GM04504 (cell line): ENCODE data around the gene DPCD.
"Not testable (repeated sequence)": the region's sequence is repeated elsewhere in the genome, so short reads cannot be mapped to it uniquely, and the experiment has no call there.

Experiments
- DNase-seq: peaks from one replicate; pipeline ENCODE4 v3.0.0-alpha.2; 2012; ENCODE audit warnings: low read depth

The DPCD gene

GRCh38 chr10:101585841-101586240 is 2.3 kb upstream of the DPCD start:
- DNase-seq = no peak

DNA sequence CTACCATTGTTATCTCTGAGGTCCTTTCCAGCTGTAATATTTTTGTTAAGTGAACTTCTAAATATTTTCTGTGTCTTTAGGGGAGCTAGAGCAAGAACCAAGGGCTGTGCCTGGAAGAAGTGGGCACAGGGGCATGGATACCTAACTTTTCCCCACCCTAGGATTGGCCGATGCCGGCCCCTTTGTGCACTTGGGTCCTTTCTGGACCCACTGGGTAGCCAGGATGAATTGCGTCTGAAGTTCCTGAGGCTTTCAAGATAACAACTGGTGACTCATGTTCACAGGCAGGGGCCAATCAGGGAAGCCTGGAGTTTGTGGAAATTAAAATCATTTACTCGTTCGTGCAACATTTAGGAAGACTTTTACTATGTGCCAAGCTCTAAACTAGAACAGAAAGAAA is 758 bp downstream of the DPCD start:
- DNase-seq = no peak

GRCh38 chr10:101593331-101593730 is 5.2 kb downstream of the DPCD start:
- DNase-seq = not testable (repeated sequence)

DNA sequence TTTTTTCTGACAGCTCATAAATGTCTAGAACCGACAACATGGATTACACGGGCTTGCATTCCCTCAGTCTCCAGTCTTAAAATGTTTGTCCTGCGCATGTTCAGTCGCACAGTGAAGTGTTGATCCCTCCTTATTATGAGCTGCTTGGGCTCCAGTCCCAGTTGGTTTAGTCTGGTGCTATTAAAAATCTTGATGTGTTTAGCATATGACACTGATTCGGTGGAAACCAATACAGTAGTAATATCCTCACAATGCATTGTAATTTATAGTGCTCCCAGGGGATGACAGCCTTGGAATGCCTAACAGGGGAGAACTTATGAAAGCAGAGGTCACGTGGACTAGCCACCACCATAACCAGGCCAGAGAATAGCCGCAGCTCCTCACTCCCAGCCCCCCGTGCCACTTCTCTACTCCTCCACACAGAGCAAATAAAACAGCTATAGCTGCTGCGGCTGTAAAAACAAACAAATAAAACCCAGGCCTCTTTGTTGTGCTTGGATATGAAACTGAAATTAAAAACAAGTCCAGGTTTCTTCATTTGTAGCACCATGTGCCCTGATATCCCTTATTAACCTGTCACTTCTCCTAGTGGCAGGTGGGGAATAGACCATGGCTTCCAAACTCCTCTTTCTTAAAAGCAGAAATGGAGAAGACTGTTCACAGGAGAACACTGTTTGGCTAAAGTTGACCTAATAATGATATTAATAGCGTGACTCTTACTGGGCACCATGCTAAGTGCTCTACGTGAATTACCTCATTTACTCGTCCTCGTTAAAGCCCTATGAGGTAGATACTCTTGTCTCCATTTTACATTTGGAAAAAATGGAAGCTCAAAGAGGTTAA is 7.7 kb downstream of the DPCD start:
- DNase-seq = peak; percentile 18

DNA sequence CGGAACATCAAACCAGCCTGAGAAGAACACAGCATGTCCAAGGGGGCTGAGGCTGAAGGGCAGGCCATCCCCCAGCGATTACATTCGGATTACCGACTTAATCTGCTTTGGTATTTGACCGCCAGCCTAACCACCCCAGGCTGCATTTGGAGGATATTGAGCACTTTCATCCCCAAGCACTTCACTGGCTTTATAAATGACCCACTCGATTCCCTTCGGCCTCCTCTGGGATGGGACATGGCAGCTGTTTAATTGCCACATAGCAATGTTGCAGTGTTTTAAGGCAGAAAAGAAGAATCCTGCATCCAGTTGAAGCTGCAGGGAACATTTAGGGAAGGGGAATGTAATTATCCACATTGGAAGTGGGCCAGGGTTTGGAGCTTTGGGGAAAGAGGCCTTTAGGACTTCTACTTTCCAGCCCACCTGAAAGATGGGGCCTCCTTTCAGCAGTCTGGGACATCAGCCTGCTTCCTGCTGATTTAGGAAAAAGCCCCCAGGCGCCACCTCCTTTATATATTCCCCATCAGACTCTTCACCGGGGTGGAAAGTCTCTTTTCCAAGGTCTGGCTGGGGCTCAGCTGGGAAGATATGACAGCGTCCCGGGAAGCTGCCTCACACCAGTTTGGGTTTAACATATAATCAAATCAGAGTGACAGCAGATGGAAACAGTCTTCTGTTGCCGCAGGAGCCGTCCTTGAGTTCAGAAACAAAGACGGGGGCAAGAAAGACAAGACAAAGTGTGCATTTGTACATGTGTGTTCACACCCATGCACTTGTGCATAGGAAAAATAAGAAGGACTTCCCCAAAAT is 9.2 kb downstream of the DPCD start:
- DNase-seq = no peak

GRCh38 chr10:101601541-101601940 is 13.4 kb downstream of the DPCD start:
- no peak for DNase-seq

- peak; percentile 45 for DNase-seq
Observed at GRCh38 chr10:101602761-101603398, 14.8 kb downstream of the DPCD start.

- no peak for DNase-seq
Observed at GRCh38 chr10:101607124-101607523, 19.0 kb downstream of the DPCD start.

GRCh38 chr10:101609481-101609880 is 21.4 kb downstream of the DPCD start:
- DNase-seq = no peak

- no peak for DNase-seq
Observed at GRCh38 chr10:101611096-101611905, 23.2 kb downstream of the DPCD start.

DNA sequence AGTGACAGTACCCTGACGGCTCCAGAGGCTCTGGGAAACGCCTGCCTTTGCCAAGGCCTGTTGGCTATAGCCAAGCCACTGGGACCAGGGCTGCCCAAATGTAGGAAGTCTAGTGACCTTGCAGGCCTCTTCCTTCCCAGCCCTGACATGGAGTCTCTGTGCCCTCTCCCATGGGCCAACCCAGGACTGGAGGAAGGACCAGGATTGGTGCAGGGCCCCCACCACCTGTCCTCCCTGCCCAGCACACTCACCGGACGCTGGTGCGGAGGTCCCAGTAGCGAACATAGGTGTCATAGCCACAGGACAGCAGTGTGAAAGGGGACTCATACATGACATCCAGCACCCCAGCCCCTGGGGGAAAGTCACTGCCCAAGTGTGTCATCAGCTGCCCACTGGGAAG is 24.0 kb downstream of the DPCD start:
- DNase-seq = no peak

DNA sequence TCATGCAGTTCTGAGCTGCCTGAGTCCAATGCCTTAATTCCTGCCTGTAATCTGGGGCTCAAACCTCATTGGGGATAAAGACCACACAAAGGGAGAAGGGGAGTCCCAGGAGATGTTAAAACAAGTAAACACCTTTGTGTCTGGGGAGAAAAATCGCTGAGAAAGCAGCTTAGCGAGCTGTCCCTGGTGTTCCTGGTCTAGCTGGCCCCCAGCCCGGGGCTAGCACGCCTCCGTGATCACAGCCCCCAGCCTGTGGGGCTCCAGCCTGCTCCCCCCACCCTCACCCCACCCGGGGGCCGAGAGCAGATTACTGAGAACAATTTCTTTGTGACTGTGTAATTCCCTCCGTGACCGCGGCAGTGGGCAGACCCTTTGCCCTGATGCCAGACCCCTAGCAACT is 24.8 kb downstream of the DPCD start:
- no peak for DNase-seq

- no peak for DNase-seq
Observed at GRCh38 chr10:101613646-101614045, 25.5 kb downstream of the DPCD start.

GRCh38 chr10:101614663-101615524 is 26.8 kb downstream of the DPCD start:
- DNase-seq = no peak

DNA sequence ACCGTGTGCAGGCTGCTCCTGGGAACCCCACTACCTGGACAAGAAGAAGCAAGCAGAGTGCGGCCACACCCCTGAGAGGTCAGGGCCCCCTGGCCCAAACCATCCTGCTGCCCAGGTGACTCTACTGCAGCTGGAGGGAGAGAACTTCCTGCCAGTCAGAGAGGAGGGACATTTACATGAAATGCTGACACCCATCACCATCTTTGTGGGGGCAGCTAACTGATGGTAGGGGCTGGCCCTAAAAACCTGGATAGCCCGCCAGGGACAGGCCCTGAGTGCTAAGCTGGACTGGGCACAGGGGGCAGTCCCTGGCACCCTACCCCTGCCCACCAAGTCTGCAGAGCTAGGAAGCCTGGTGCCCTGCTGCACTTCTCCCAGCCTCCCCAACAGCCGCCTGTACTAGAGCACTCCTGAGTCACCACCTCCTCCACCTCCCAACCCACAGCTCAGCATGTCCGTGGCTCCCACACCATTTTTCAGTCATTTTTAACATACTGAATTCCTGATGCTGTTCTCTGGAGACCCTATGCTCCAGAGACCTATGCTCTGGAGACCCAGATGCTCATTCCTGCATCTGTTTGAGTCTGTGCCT is 27.5 kb downstream of the DPCD start:
- no peak for DNase-seq

GRCh38 chr10:101616415-101617101 is 28.4 kb downstream of the DPCD start:
- DNase-seq = no peak

DNA sequence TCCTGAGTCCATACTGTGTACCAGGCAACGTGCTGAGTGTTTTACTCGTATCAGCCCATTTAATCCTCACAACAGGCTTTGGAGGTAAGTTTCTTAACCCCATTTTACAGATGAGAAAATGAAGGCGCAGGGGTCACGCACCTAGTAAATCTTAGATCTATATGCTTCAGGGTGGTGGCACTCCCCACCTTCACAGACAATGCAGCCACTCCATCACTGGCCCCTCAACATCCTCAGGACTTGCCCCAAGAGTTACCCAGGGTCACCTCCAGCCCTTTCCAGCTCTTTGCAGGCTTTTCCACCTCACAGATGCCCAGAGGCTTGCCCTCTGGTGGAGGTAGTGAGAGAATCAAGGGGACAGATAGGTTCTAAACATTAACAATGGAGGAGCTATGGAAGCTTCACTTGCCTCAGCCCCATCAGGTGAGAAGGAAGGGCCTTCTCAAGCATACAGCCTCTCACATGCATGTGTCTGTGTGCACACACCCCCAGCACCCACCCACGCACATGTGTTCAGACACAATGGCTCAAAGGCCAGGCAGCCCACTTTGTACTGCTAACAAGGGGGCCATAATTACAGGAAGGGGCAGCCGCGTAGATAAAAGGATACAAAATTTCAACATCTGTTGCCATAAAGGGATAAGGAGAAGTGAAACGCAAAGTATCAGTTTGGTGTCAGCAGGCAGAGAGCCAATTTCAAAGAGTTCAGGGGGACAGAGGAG is 29.1 kb downstream of the DPCD start:
- DNase-seq = no peak

GRCh38 chr10:101617824-101618568 is 29.9 kb downstream of the DPCD start:
- DNase-seq = no peak

- DNase-seq = no peak
Observed at GRCh38 chr10:101618871-101619270, 30.8 kb downstream of the DPCD start.
